WTC11 (cell line): ENCODE measurements around the gene ARL4D.

ENCODE experiments used
- ARID4B ChIP-seq: sonication (generic); formaldehyde crosslinking; IDR thresholded peaks from 2 replicates; pipeline ENCODE4 v1.8.0; 2023; ENCODE audit warnings: missing genetic modification reagents, mild to moderate bottlenecking, borderline replicate concordance
- ATF1 ChIP-seq: sonication (generic); formaldehyde crosslinking; IDR thresholded peaks from 2 replicates; pipeline ENCODE4 v1.8.1; 2023; ENCODE audit warnings: mild to moderate bottlenecking, moderate library complexity, missing genetic modification reagents
- ATF3 ChIP-seq: sonication (generic); formaldehyde crosslinking; conservative IDR thresholded peaks from 2 replicates; pipeline ENCODE4 v1.8.1; 2022; ENCODE audit warnings: mild to moderate bottlenecking, missing genetic modification reagents
- CREB1 ChIP-seq: sonication (generic); formaldehyde crosslinking; IDR thresholded peaks from 2 replicates; pipeline ENCODE4 v1.8.0; 2023; ENCODE audit warnings: mild to moderate bottlenecking, missing genetic modification reagents
- CTCF ChIP-seq: fragments of 200-600 bp; IDR thresholded peaks from 2 replicates; pipeline ENCODE4 v1.8.0; 2022; ENCODE audit warnings: antibody characterized with exemption
- FOXP1 ChIP-seq: sonication (generic); formaldehyde crosslinking; IDR thresholded peaks from 2 replicates; pipeline ENCODE4 v1.8.0; 2022; ENCODE audit warnings: missing genetic modification reagents, mild to moderate bottlenecking, moderate library complexity, borderline replicate concordance
- HMGA2 ChIP-seq: fragments of 250-450 bp; sonication (Bioruptor Pico); IDR thresholded peaks from 2 replicates; pipeline ENCODE4 v1.4.0; 2021; ENCODE audit warnings: mild to moderate bottlenecking, moderate library complexity
- HMGXB4 ChIP-seq: sonication (generic); formaldehyde crosslinking; IDR thresholded peaks from 2 replicates; pipeline ENCODE4 v1.8.1; 2023; ENCODE audit warnings: mild to moderate bottlenecking, moderate library complexity, missing genetic modification reagents
- JUN ChIP-seq: sonication (generic); formaldehyde crosslinking; IDR thresholded peaks from 2 replicates; pipeline ENCODE4 v1.8.0; 2023; ENCODE audit warnings: mild to moderate bottlenecking, missing genetic modification reagents
- PREB ChIP-seq: sonication (generic); formaldehyde crosslinking; IDR thresholded peaks from 2 replicates; pipeline ENCODE4 v1.8.1; 2022; ENCODE audit warnings: mild to moderate bottlenecking, missing genetic modification reagents, moderate library complexity, borderline replicate concordance
- TP53 ChIP-seq: sonication (generic); formaldehyde crosslinking; IDR thresholded peaks from 2 replicates; pipeline ENCODE4 v1.8.1; 2023; ENCODE audit warnings: mild to moderate bottlenecking, missing genetic modification reagents
- ZBTB43 ChIP-seq: sonication (generic); formaldehyde crosslinking; IDR thresholded peaks from 2 replicates; pipeline ENCODE4 v1.8.1; 2023; ENCODE audit warnings: mild to moderate bottlenecking, missing genetic modification reagents
- TF ChIP-seq, protein P1 (sequence below): sonication (generic); formaldehyde crosslinking; IDR thresholded peaks from 2 replicates; pipeline ENCODE4 v1.8.0; 2022; ENCODE audit warnings: mild to moderate bottlenecking, missing genetic modification reagents

DNA sequence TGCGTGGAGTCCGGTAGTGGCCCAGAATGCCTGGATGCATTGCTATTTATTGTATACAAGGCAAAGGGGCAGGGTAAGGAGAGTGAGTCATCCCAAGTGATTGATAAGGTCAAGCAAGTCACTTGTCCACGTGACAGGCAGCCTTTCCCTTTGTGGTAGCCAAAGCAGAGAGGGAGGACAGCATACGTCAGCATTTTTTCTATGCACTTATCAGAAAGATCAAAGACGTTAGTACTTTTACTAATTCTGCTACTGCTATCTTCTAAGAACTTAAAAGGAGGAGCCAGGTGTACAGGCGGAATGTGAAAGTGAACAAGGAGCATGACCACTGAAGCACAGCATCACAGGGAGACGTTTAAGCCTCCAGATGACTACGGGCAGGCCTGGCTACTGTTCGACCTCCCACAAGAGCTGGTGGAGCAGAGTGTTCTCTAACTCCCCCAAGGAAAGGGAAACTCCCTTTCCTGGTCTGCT lies 47.9 kb upstream of the ARL4D start:
- TF ChIP-seq PREB (CRISPR knock-in tag), result no peak
- TF ChIP-seq, protein P1, sequence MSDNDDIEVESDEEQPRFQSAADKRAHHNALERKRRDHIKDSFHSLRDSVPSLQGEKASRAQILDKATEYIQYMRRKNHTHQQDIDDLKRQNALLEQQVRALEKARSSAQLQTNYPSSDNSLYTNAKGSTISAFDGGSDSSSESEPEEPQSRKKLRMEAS (CRISPR knock-in tag), result no peak
- no peak for TF ChIP-seq HMGA2 (CRISPR knock-in tag)
- TF ChIP-seq ZBTB43 (CRISPR knock-in tag), result no peak
- no peak for TF ChIP-seq CREB1 (CRISPR knock-in tag)
- TF ChIP-seq CTCF, result no peak
- no peak for TF ChIP-seq JUN (CRISPR knock-in tag)
- TF ChIP-seq ATF3 (CRISPR knock-in tag), result no peak
- TF ChIP-seq TP53, result no peak
- TF ChIP-seq HMGXB4 (CRISPR knock-in tag), result no peak
- TF ChIP-seq FOXP1 (CRISPR knock-in tag), result no peak
- no peak for TF ChIP-seq ATF1
- TF ChIP-seq ARID4B (CRISPR knock-in tag), result no peak
